Prostate gland (tissue), 2 donors: ENCODE data around the gene KRTAP10-11. TPM values are rescaled to one million over a fixed set of nuclear protein-coding genes. Genes with fewer than 3 reads are reported as not detected.
A peak's percentile ranks its signal among the peaks of the same experiment; 100 is the strongest.
"Not testable (repeated sequence)": the region's sequence is repeated elsewhere in the genome, so short reads cannot be mapped to it uniquely, and the experiment has no call there.

Source experiments
- DNase-seq: peaks from one replicate; pipeline ENCODE4 v3.0.0-alpha.2; 2019; ENCODE audit warnings: low spot score
- H3K27ac ChIP-seq, 2 donors: fragments of 200-600 bp; sonication (generic); 2 replicates each; pipeline ENCODE4 v1.5.1; 2017 to 2019
- H3K27me3 ChIP-seq: fragments of 200-600 bp; sonication (generic); replicated peaks from 2 replicates; pipeline ENCODE4 v1.5.1; 2019; ENCODE audit not compliant: insufficient read depth
- H3K36me3 ChIP-seq, 2 donors: fragments of 200-600 bp; sonication (generic); 1 replicate in 1 of 2; 2 replicates in 1 of 2; pipeline versions ENCODE4 v1.5.1 to v1.8.1; 2017 to 2019
- H3K4me1 ChIP-seq: fragments of 200-600 bp; sonication (generic); replicated peaks from 2 replicates; pipeline ENCODE4 v1.5.1; 2019
- H3K4me3 ChIP-seq, 2 donors: fragments of 200-600 bp; sonication (generic); 2 replicates each; pipeline ENCODE4 v1.5.1; 2017 to 2019
- H3K9me3 ChIP-seq: fragments of 200-600 bp; sonication (generic); 2 replicates; pipeline ENCODE4 v1.5.1; 2017
- CTCF ChIP-seq, 4 experiments: fragments of 200-600 bp in 2 of 4; fragments of 450-650 bp in 2 of 4; sonication (generic) in 2 of 4; IDR thresholded peaks; 1 replicate in 3 of 4; 2 replicates in 1 of 4; pipeline ENCODE4 v1.5.1; 2016 to 2019; ENCODE audit warnings: antibody characterized with exemption in 4 of 4, mild to moderate bottlenecking in 2 of 4, moderate library complexity in 2 of 4
- POLR2A ChIP-seq: fragments of 450-650 bp; IDR thresholded peaks from one replicate; pipeline ENCODE4 v1.6.1; 2016; ENCODE audit warnings: antibody characterized with exemption, mild to moderate bottlenecking
- POLR2AphosphoS5 ChIP-seq: sonication (generic); formaldehyde crosslinking; IDR thresholded peaks from one replicate; pipeline ENCODE4 v1.6.1; 2017; ENCODE audit warnings: antibody characterized with exemption
- WGBS: methylation state at CpG from one replicate; pipeline ENCODE4 v1.1.5; 2018; 5-methylcytosine and 5-hydroxymethylcytosine counted together
- intact Hi-C: fragments of 100-400 bp; cut with DNase I; formaldehyde crosslinking; loops from one replicate; pipeline ENCODE4 v1.14.2; 2022
- total RNA-seq, 2 donors: library from RNA; depleted of rRNA; stranded (reverse); fragments of >200 nt; gene quantifications; one replicate each; pipeline ENCODE4 v1.1.0, GENCODE V29; 2016

KRTAP10-11 gene
- total RNA-seq, 2 donors from 2014 or later = not detected

GRCh38 chr21:44654576-44655175, 8.5 kb downstream of the KRTAP10-11 start, which contains the start of gene KRTAP12-4:
Gene KRTAP12-4, minus strand, starts transcription at chr21:44654659. Its CDS starts 45 bp downstream, at chr21:44654614.
- Histone ChIP-seq H3K9me3 (no peaks in the 10 kb centered on the region), H3K27me3 (no peaks in the 10 kb centered on the region), H3K4me3 (no peak within 1 kb of the TSS), H3K36me3 (no peaks in the 10 kb centered on the region), H3K27ac (no peak within 1 kb of the TSS), H3K4me1 (no peaks in the 10 kb centered on the region)
- TF ChIP-seq POLR2AphosphoS5 = no peak
- TF ChIP-seq CTCF (IDR thresholded peaks at IDR 0.05) = no peak
- no peak for TF ChIP-seq POLR2A
- intact Hi-C loops = no loop called here
- 82% methylated on average over 8 of the region's 9 CpGs for WGBS
- DNase-seq = no peak

GRCh38 chr21:44656868-44657267, 10.7 kb downstream of the KRTAP10-11 start:
- H3K27ac ChIP-seq = no peak overlapping the region
- no peaks in the 10 kb centered on the region for H3K9me3 ChIP-seq
- H3K4me3 ChIP-seq = no peak overlapping the region
- H3K27me3 ChIP-seq = no peaks in the 10 kb centered on the region
- no peaks in the 10 kb centered on the region for H3K36me3 ChIP-seq
- no peak for DNase-seq
- WGBS = 23% methylated on average over 1 of the region's 1 CpG
- intact Hi-C loops = no loop called here
- TF ChIP-seq CTCF (IDR thresholded peaks at IDR 0.05) (no peak), POLR2A (no peak), POLR2AphosphoS5 (no peak)
- H3K4me1 ChIP-seq = no peaks in the 10 kb centered on the region

GRCh38 chr21:44657635-44658540, 11.7 kb downstream of the KRTAP10-11 start, which contains the start of gene KRTAP12-3:
Gene KRTAP12-3, plus strand, starts transcription at chr21:44657932. Its CDS starts 48 bp downstream, at chr21:44657980.
- H3K9me3 ChIP-seq = no peaks in the 10 kb centered on the region
- WGBS = 74% methylated on average over 26 of the region's 26 CpGs
- intact Hi-C loops = no loop called here
- no peak within 1 kb of the TSS for H3K27ac ChIP-seq
- TF ChIP-seq POLR2A (no peak), POLR2AphosphoS5 (peak; percentile 15)
- no peak within 1 kb of the TSS for H3K4me3 ChIP-seq
- no peaks in the 10 kb centered on the region for H3K27me3 ChIP-seq
- no peaks in the 10 kb centered on the region for H3K36me3 ChIP-seq
- no peak for DNase-seq
- H3K4me1 ChIP-seq = no peaks in the 10 kb centered on the region

- DNase-seq = no peak
- H3K4me3 ChIP-seq = no peak overlapping the region
- 81% methylated on average over 5 of the region's 5 CpGs for WGBS
- no peaks in the 10 kb centered on the region for H3K4me1 ChIP-seq
- intact Hi-C loops = no loop called here
- H3K36me3 ChIP-seq = no peaks in the 10 kb centered on the region
- H3K9me3 ChIP-seq = no peaks in the 10 kb centered on the region
- no peaks in the 10 kb centered on the region for H3K27me3 ChIP-seq
- no peak overlapping the region for H3K27ac ChIP-seq
- TF ChIP-seq POLR2A (no peak), CTCF (IDR thresholded peaks at IDR 0.05) (no peak), POLR2AphosphoS5 (no peak)
Measured at GRCh38 chr21:44658541-44658910, 12.3 kb downstream of the KRTAP10-11 start.

GRCh38 chr21:44658913-44659595, 12.8 kb downstream of the KRTAP10-11 start:
- no peaks in the 10 kb centered on the region for H3K27me3 ChIP-seq
- intact Hi-C loops = no loop called here
- DNase-seq = no peak
- no peaks in the 10 kb centered on the region for H3K36me3 ChIP-seq
- H3K4me3 ChIP-seq = no peak overlapping the region
- 60% methylated on average over 11 of the region's 11 CpGs for WGBS
- H3K4me1 ChIP-seq = no peaks in the 10 kb centered on the region
- TF ChIP-seq POLR2A = no peak
- no peak for TF ChIP-seq POLR2AphosphoS5
- TF ChIP-seq CTCF (IDR thresholded peaks at IDR 0.05) = no peak
- H3K9me3 ChIP-seq = no peaks in the 10 kb centered on the region
- no peak overlapping the region for H3K27ac ChIP-seq

- intact Hi-C loops, H3K4me1 ChIP-seq, H3K27ac ChIP-seq, H3K4me3 ChIP-seq, DNase-seq, H3K9me3 ChIP-seq, H3K36me3 ChIP-seq, H3K27me3 ChIP-seq: not testable (repeated sequence)
- 63% methylated on average over 7 of the region's 7 CpGs for WGBS
Measured at GRCh38 chr21:44661567-44661966, 15.4 kb downstream of the KRTAP10-11 start.
